ENCODE measurements around the gene KAZN. TPM values are rescaled to one million over a fixed set of nuclear protein-coding genes. Genes with fewer than 3 reads are reported as not detected.

Gene KAZN
- total and polyA plus RNA-seq, 2 experiments from 2014 or later: 7.9 to 15.6 TPM

DNA sequence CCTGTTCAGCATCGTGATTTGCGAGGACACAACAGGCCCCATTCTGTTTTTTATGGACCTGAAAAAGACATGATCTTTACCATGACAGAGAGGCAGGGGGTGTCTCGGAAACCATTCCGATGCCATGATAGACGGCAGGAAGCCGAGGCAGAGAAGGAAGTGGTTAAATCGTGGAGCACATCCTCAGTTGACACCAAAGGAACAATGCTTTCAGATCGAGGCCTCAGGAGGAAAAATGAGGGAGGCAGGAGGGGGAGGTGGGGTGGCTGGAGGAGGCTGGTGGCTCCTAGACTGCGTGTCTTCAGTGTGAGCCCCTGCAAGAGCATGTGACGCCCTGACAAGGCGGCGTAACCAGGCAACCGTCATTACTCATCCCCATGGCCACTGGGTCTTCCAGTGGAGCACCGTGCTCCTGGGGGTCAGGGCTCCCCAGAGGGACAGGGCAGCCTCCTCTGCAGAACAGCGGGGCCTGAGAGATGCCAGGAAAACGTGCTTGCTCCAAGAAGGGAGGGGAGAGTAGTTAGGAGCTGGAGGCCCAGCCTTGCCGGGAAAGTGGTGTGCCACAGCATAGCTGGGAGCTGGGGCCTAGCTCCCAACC lies 382.2 kb downstream of the KAZN start:
- no peaks in the 10 kb centered on the region for H4K20me1 ChIP-seq (ENCODE audit: insufficient read depth, poor library complexity, severe bottlenecking)
- H3K9me2 ChIP-seq (replicated peaks; ENCODE audit: insufficient read depth): no peaks in the 10 kb centered on the region
- WGBS (ENCODE audit: low lambda C conversion rate, missing lambda C conversion rate): 71% methylated on average over 15 of the region's 17 CpGs
- H3K4me3 ChIP-seq: no peak overlapping the region
- DNase-seq (ENCODE audit: low spot score): no peak
- H2AFZ ChIP-seq: no peak overlapping the region
- H3K4me1 ChIP-seq (ENCODE audit: insufficient read depth): no peaks in the 10 kb centered on the region
- H3K9me3 ChIP-seq (ENCODE audit: low read depth): no peaks in the 10 kb centered on the region
- no peaks in the 10 kb centered on the region for H3K79me2 ChIP-seq
- TF ChIP-seq EZH2phosphoT487 (IDR thresholded peaks at IDR 0.05; ENCODE audit: low read depth, severe bottlenecking, unreplicated experiment) (no peak), EZH2 (IDR thresholded peaks at IDR 0.05; ENCODE audit: borderline replicate concordance) (no peak)
- TF ChIP-seq, protein P1, sequence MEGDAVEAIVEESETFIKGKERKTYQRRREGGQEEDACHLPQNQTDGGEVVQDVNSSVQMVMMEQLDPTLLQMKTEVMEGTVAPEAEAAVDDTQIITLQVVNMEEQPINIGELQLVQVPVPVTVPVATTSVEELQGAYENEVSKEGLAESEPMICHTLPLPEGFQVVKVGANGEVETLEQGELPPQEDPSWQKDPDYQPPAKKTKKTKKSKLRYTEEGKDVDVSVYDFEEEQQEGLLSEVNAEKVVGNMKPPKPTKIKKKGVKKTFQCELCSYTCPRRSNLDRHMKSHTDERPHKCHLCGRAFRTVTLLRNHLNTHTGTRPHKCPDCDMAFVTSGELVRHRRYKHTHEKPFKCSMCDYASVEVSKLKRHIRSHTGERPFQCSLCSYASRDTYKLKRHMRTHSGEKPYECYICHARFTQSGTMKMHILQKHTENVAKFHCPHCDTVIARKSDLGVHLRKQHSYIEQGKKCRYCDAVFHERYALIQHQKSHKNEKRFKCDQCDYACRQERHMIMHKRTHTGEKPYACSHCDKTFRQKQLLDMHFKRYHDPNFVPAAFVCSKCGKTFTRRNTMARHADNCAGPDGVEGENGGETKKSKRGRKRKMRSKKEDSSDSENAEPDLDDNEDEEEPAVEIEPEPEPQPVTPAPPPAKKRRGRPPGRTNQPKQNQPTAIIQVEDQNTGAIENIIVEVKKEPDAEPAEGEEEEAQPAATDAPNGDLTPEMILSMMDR (IDR thresholded peaks at IDR 0.05; ENCODE audit: poor library complexity): no peak
- no peak overlapping the region for H3K27ac ChIP-seq
- no peak overlapping the region for H3K4me2 ChIP-seq
- H3K36me3 ChIP-seq (replicated peaks; ENCODE audit: insufficient read depth, low read depth): no peaks in the 10 kb centered on the region
- no peaks in the 10 kb centered on the region for H3K27me3 ChIP-seq

DNA sequence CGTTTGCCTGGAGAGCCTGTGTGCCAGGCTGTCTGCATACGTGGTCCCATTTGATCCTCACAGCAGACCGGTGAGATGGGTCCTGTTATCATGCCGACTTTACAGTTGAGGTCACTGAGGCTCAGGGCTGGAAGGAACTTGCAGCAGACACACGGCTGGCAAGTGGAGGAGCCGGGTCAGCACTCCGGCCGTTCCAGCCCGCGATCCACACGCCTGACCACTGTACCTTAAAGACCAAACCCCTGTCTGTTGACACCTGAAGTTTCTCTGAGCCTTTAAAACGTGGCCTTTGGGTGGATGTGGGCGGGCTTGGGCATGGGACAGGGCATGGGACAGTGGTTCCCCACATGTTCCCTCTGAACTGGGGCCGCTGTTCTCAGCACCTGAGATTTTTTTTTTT lies 383.5 kb downstream of the KAZN start:
- DNase-seq (ENCODE audit: low spot score): no peak
- Histone ChIP-seq H2AFZ (no peak overlapping the region), H3K9me3 (ENCODE audit: low read depth) (no peaks in the 10 kb centered on the region), H3K27ac (no peak overlapping the region), H3K79me2 (no peaks in the 10 kb centered on the region), H3K4me1 (ENCODE audit: insufficient read depth) (no peaks in the 10 kb centered on the region), H4K20me1 (ENCODE audit: insufficient read depth, poor library complexity, severe bottlenecking) (no peaks in the 10 kb centered on the region), H3K9me2 (replicated peaks; ENCODE audit: insufficient read depth) (no peaks in the 10 kb centered on the region), H3K4me2 (no peak overlapping the region), H3K36me3 (replicated peaks; ENCODE audit: insufficient read depth, low read depth) (no peaks in the 10 kb centered on the region), H3K27me3 (no peaks in the 10 kb centered on the region), H3K4me3 (no peak overlapping the region)
- 95% methylated on average over 14 of the region's 14 CpGs for WGBS (ENCODE audit: low lambda C conversion rate, missing lambda C conversion rate)
- no peak for TF ChIP-seq EZH2 (IDR thresholded peaks at IDR 0.05; ENCODE audit: borderline replicate concordance)
- no peak for TF ChIP-seq EZH2phosphoT487 (IDR thresholded peaks at IDR 0.05; ENCODE audit: low read depth, severe bottlenecking, unreplicated experiment)
- TF ChIP-seq, protein P1 (IDR thresholded peaks at IDR 0.05; ENCODE audit: poor library complexity): no peak

DNA sequence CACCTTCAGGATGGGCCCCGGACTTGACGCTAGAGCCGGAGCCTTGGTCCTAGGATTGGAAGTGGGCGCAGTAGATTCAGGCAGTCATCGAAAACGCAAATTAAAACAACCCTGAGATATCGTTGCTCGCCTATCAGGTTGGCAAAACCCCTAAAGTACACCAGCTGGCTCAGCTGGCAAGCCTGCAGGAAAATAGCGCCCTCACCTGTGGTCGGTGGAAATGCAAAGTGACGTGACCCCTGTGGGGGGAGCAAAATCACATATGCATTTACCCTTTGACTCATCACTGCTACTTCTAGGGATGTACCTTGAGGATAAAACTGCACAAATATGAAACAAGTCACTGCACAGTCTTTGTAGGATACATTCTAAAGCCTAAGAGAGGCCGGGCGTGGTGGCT lies 384.8 kb downstream of the KAZN start:
- no peaks in the 10 kb centered on the region for H4K20me1 ChIP-seq (ENCODE audit: insufficient read depth, poor library complexity, severe bottlenecking)
- H3K4me2 ChIP-seq: no peak overlapping the region
- H3K9me2 ChIP-seq (replicated peaks; ENCODE audit: insufficient read depth): no peaks in the 10 kb centered on the region
- WGBS (ENCODE audit: low lambda C conversion rate, missing lambda C conversion rate): 95% methylated on average over 13 of the region's 13 CpGs
- no peaks in the 10 kb centered on the region for H3K79me2 ChIP-seq
- H3K27ac ChIP-seq: no peak overlapping the region
- no peak for TF ChIP-seq EZH2 (IDR thresholded peaks at IDR 0.05; ENCODE audit: borderline replicate concordance)
- TF ChIP-seq, protein P1 (IDR thresholded peaks at IDR 0.05; ENCODE audit: poor library complexity): no peak
- no peak for TF ChIP-seq EZH2phosphoT487 (IDR thresholded peaks at IDR 0.05; ENCODE audit: low read depth, severe bottlenecking, unreplicated experiment)
- peaks cover 5% of the 10 kb centered on the region for H3K4me1 ChIP-seq (ENCODE audit: insufficient read depth)
- DNase-seq (ENCODE audit: low spot score): no peak
- no peaks in the 10 kb centered on the region for H3K9me3 ChIP-seq (ENCODE audit: low read depth)
- no peak overlapping the region for H2AFZ ChIP-seq
- H3K4me3 ChIP-seq: no peak overlapping the region
- no peaks in the 10 kb centered on the region for H3K36me3 ChIP-seq (replicated peaks; ENCODE audit: insufficient read depth, low read depth)
- H3K27me3 ChIP-seq: no peaks in the 10 kb centered on the region
